Measurements from ENCODE around the gene CAAP1. TPM values are rescaled to one million over a fixed set of nuclear protein-coding genes. Genes with fewer than 3 reads are reported as not detected.

CAAP1 gene
- polyA plus RNA-seq, 1 of the 3 experiments (the other 2 are of a cell fraction) = 20.8 TPM

GRCh38 chr9:26891726-26892125 lies 876 bp downstream of the CAAP1 start:
- no peaks in the 10 kb centered on the region for H3K27me3 ChIP-seq (ENCODE audit: insufficient read depth)
- peak overlapping the region; percentile 93 to 94 for H3K4me3 ChIP-seq (ENCODE audit: low read depth in 2 of 2, low read length in 1 of 2)
- peak overlapping the region; percentile 95 to 96 for H3K27ac ChIP-seq (ENCODE audit: low read depth in 2 of 2, low read length in 1 of 2)
- peak overlapping the region; percentile 85 for H3K4me2 ChIP-seq
- CTCF ChIA-PET = interaction anchor here (0.8 to 1.4 kb wide), 7 partner anchors 9 to 67 kb away, joined by 3 to 5 read pairs (median 3); partner anchors contain the start of genes IFT74 and PLAA
- TF ChIP-seq POLR2AphosphoS5 (IDR thresholded peaks at IDR 0.05; ENCODE audit: low read depth, low read length) = no peak
- no peak for TF ChIP-seq TCF12 (IDR thresholded peaks at IDR 0.05)
- TF ChIP-seq FOXM1 (IDR thresholded peaks at IDR 0.05; ENCODE audit: low read depth) = no peak
- TF ChIP-seq FOXJ3 (CRISPR knock-in tag; IDR thresholded peaks at IDR 0.05) = no peak
- no peak for TF ChIP-seq RFX5 (IDR thresholded peaks at IDR 0.05; ENCODE audit: low read length)
- no peak for TF ChIP-seq ELF1 (IDR thresholded peaks at IDR 0.05)
- TF ChIP-seq NFIC (IDR thresholded peaks at IDR 0.05; ENCODE audit: borderline replicate concordance) = no peak
- TF ChIP-seq RXRA (IDR thresholded peaks at IDR 0.05; ENCODE audit: borderline replicate concordance, low read depth) = no peak
- no peak for TF ChIP-seq PBX3 (IDR thresholded peaks at IDR 0.05)
- no peaks in the 10 kb centered on the region for H3K9me2 ChIP-seq
- POLR2A ChIA-PET = interaction anchor here (0.7 to 1.8 kb wide), 5 partner anchors 9 to 120 kb away, joined by 3 to 13 read pairs (median 4); partner anchors contain the start of genes IFT74 and PLAA
- H3K4me1 ChIP-seq (ENCODE audit: control insufficient read depth in 1 of 2, insufficient read depth in 2 of 2, low read depth in 1 of 2, low read length in 1 of 2) = peaks cover 0 to 4% of the 10 kb centered on the region in 2 experiments; a peak in 2 of 4 replicates
- WGBS (ENCODE audit: low lambda C conversion rate) = 4% methylated on average over 14 of the region's 14 CpGs
- H3K79me2 ChIP-seq (ENCODE audit: insufficient read depth) = peaks cover 51% of the 10 kb centered on the region
- H4K20me1 ChIP-seq (ENCODE audit: insufficient read depth) = no peaks in the 10 kb centered on the region
- DNase-seq = peak; percentile 19
- H3K9ac ChIP-seq = peak overlapping the region; percentile 89
- H2AFZ ChIP-seq (ENCODE audit: low read depth) = peak overlapping the region; percentile 93
- H3K9me3 ChIP-seq = no peaks in the 10 kb centered on the region
- H3K36me3 ChIP-seq (replicated peaks in 1 of 2; ENCODE audit: control insufficient read depth in 1 of 2, insufficient read depth in 2 of 2, low read length in 1 of 2) = peaks cover 0 to 1% of the 10 kb centered on the region in 2 experiments
- peaks cover 10% of the 10 kb centered on the region for H3F3A ChIP-seq (replicated peaks; ENCODE audit: insufficient read depth)

DNA sequence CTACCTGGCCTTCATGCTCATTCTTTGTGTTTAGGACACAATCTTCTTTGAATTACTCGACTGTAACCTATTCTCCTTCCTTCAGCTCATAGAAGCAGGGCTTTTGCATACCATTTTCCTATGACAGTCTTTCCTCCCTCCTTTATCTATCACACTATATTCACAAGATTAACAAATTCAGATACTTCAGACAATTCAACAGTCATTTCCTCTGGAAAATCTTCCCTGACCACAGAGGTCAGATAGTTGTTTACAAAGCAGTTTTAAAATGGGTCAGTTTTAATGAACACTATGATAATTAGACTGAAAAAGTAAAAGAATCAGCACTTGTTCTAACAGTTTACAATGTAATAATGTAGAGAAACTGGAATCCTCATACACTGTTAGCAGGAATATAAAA lies 4.3 kb downstream of the CAAP1 start:
- no peak overlapping the region for H3K27ac ChIP-seq (ENCODE audit: low read depth in 2 of 2, low read length in 1 of 2)
- H2AFZ ChIP-seq (ENCODE audit: low read depth) = no peak overlapping the region
- H3K4me3 ChIP-seq (ENCODE audit: low read depth in 2 of 2, low read length in 1 of 2) = no peak overlapping the region
- ChIA-PET POLR2A (no interaction called here), CTCF (no interaction called here)
- 92% methylated on average over 1 of the region's 1 CpG for WGBS (ENCODE audit: low lambda C conversion rate)
- no peaks in the 10 kb centered on the region for H4K20me1 ChIP-seq (ENCODE audit: insufficient read depth)
- H3K79me2 ChIP-seq (ENCODE audit: insufficient read depth) = peaks cover 70% of the 10 kb centered on the region
- no peaks in the 10 kb centered on the region for H3K27me3 ChIP-seq (ENCODE audit: insufficient read depth)
- H3K4me2 ChIP-seq = no peak overlapping the region
- no peak overlapping the region for H3K9ac ChIP-seq
- H3K4me1 ChIP-seq (ENCODE audit: control insufficient read depth in 1 of 2, insufficient read depth in 2 of 2, low read depth in 1 of 2, low read length in 1 of 2) = peaks cover 0 to 2% of the 10 kb centered on the region in 2 experiments; a peak in 2 of 4 replicates
- no peak for TF ChIP-seq SMC3 (IDR thresholded peaks at IDR 0.05; ENCODE audit: low read depth, low read length)
- no peak for TF ChIP-seq IRF3 (IDR thresholded peaks at IDR 0.05; ENCODE audit: low read depth, low read length)
- TF ChIP-seq, protein P1, sequence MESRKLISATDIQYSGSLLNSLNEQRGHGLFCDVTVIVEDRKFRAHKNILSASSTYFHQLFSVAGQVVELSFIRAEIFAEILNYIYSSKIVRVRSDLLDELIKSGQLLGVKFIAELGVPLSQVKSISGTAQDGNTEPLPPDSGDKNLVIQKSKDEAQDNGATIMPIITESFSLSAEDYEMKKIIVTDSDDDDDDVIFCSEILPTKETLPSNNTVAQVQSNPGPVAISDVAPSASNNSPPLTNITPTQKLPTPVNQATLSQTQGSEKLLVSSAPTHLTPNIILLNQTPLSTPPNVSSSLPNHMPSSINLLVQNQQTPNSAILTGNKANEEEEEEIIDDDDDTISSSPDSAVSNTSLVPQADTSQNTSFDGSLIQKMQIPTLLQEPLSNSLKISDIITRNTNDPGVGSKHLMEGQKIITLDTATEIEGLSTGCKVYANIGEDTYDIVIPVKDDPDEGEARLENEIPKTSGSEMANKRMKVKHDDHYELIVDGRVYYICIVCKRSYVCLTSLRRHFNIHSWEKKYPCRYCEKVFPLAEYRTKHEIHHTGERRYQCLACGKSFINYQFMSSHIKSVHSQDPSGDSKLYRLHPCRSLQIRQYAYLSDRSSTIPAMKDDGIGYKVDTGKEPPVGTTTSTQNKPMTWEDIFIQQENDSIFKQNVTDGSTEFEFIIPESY (IDR thresholded peaks at IDR 0.05; ENCODE audit: borderline replicate concordance, low read depth) = no peak
- no peak for TF ChIP-seq RFX5 (IDR thresholded peaks at IDR 0.05; ENCODE audit: low read length)
- TF ChIP-seq EZH2phosphoT487 (IDR thresholded peaks at IDR 0.05; ENCODE audit: borderline replicate concordance, low read depth) = no peak
- no peak for TF ChIP-seq EP300 (IDR thresholded peaks at IDR 0.05; ENCODE audit: borderline replicate concordance in 1 of 2, low read depth in 1 of 2, low read length in 1 of 2)
- H3F3A ChIP-seq (replicated peaks; ENCODE audit: insufficient read depth) = peaks cover 10% of the 10 kb centered on the region
- DNase-seq = no peak
- no peaks in the 10 kb centered on the region for H3K9me3 ChIP-seq
- H3K9me2 ChIP-seq = no peaks in the 10 kb centered on the region
- peaks cover 22% of the 10 kb centered on the region in 2 experiments for H3K36me3 ChIP-seq (replicated peaks in 1 of 2; ENCODE audit: control insufficient read depth in 1 of 2, insufficient read depth in 2 of 2, low read length in 1 of 2)
